ENCODE data around the gene GPR146. TPM values are rescaled to one million over a fixed set of nuclear protein-coding genes. Genes with fewer than 3 reads are reported as not detected.

The GPR146 gene
- total RNA-seq, 2 donors from 2014 or later: 0.66 to 0.75 TPM

- H3K27ac Mint-ChIP-seq: no peak overlapping the region
- H3K4me1 Mint-ChIP-seq: peaks cover 6% of the 10 kb centered on the region
- no peak overlapping the region for H3K27ac ChIP-seq (ENCODE audit: low read depth, low read length)
- DNase-seq: no peak
- H3K36me3 Mint-ChIP-seq (ENCODE audit: low read depth): peaks cover 14% of the 10 kb centered on the region
- no peaks in the 10 kb centered on the region for H3K4me1 ChIP-seq (ENCODE audit: control insufficient read depth, insufficient read depth, low read length)
- H3K9me3 ChIP-seq (ENCODE audit: control insufficient read depth, low read length): peaks cover 9% of the 10 kb centered on the region
- H3K9me3 Mint-ChIP-seq: peaks cover 7% of the 10 kb centered on the region
- no peaks in the 10 kb centered on the region for H3K27me3 ChIP-seq (ENCODE audit: control insufficient read depth, insufficient read depth, low read length, poor library complexity, severe bottlenecking)
- 88 to 100% methylated on average over 6 to 12 of the region's 12 CpGs for WGBS, 2 experiments (ENCODE audit: insufficient coverage in 1 of 2, insufficient read length in 1 of 2)
- TF ChIP-seq, protein P1, sequence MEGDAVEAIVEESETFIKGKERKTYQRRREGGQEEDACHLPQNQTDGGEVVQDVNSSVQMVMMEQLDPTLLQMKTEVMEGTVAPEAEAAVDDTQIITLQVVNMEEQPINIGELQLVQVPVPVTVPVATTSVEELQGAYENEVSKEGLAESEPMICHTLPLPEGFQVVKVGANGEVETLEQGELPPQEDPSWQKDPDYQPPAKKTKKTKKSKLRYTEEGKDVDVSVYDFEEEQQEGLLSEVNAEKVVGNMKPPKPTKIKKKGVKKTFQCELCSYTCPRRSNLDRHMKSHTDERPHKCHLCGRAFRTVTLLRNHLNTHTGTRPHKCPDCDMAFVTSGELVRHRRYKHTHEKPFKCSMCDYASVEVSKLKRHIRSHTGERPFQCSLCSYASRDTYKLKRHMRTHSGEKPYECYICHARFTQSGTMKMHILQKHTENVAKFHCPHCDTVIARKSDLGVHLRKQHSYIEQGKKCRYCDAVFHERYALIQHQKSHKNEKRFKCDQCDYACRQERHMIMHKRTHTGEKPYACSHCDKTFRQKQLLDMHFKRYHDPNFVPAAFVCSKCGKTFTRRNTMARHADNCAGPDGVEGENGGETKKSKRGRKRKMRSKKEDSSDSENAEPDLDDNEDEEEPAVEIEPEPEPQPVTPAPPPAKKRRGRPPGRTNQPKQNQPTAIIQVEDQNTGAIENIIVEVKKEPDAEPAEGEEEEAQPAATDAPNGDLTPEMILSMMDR (conservative IDR thresholded peaks at IDR 0.05): no peak
- H3K36me3 ChIP-seq (ENCODE audit: control insufficient read depth, insufficient read depth, low read length): peaks cover 19% of the 10 kb centered on the region
- no peak overlapping the region for H3K9ac ChIP-seq (ENCODE audit: extremely low read depth, low read length, poor library complexity, severe bottlenecking)
- H3K4me3 ChIP-seq (ENCODE audit: low read length): no peak overlapping the region
- H3K4me3 Mint-ChIP-seq: no peak overlapping the region
- no peaks in the 10 kb centered on the region for H3K27me3 Mint-ChIP-seq (ENCODE audit: insufficient read depth)
These were observed 13.8 kb upstream of the GPR146 start for GRCh38 chr7:1030444-1031070.

- H3K4me1 Mint-ChIP-seq: peaks cover 5% of the 10 kb centered on the region
- no peaks in the 10 kb centered on the region for H3K27me3 Mint-ChIP-seq (ENCODE audit: insufficient read depth)
- DNase-seq: no peak
- H3K36me3 ChIP-seq (ENCODE audit: control insufficient read depth, insufficient read depth, low read length): peaks cover 11% of the 10 kb centered on the region
- no peaks in the 10 kb centered on the region for H3K4me1 ChIP-seq (ENCODE audit: control insufficient read depth, insufficient read depth, low read length)
- TF ChIP-seq, protein P1 (conservative IDR thresholded peaks at IDR 0.05): no peak
- peaks cover 15% of the 10 kb centered on the region for H3K9me3 Mint-ChIP-seq
- H3K27ac ChIP-seq (ENCODE audit: low read depth, low read length): no peak overlapping the region
- H3K4me3 ChIP-seq (ENCODE audit: low read length): no peak overlapping the region
- peaks cover 14% of the 10 kb centered on the region for H3K36me3 Mint-ChIP-seq (ENCODE audit: low read depth)
- H3K27me3 ChIP-seq (ENCODE audit: control insufficient read depth, insufficient read depth, low read length, poor library complexity, severe bottlenecking): no peaks in the 10 kb centered on the region
- no peak overlapping the region for H3K4me3 Mint-ChIP-seq
- H3K27ac Mint-ChIP-seq: no peak overlapping the region
- WGBS, 2 experiments (ENCODE audit: insufficient coverage in 1 of 2, insufficient read length in 1 of 2): 93 to 96% methylated on average over 26 to 28 of the region's 33 CpGs
- H3K9me3 ChIP-seq (ENCODE audit: control insufficient read depth, low read length): peaks cover 17% of the 10 kb centered on the region
- no peak overlapping the region for H3K9ac ChIP-seq (ENCODE audit: extremely low read depth, low read length, poor library complexity, severe bottlenecking)
These were observed 12.5 kb upstream of the GPR146 start for GRCh38 chr7:1031716-1032455.

DNA sequence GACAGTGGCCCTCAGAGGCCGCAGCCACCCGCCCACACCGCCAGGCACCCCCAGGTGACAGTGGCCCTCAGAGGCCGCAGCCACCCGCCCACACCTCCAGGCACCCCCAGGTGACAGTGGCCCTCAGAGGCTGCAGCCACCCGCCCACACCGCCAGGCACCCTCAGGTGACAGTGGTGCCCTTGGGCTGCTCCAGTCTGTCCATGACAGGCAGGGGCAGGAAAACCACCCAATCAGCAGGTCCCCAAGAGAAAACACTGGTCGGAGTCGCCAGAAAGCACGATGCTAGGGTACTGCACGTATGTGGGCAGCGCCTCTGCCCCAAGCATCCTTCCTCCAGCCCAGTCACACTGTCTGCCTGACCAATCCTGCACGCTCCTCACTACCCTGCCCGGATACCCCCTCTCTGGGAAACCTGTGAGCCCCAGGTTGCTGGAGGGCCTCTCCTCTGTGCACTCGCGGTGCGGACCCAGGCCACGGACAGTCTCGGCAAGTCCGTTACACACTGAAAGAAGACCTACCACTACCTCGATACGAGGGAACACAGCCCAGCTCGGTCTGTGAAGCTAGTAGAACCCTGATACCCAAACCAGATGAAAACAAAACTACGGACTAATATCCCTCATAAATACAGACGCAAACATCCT is 11.7 kb upstream of the GPR146 start:
- H3K9me3 Mint-ChIP-seq: peaks cover 15% of the 10 kb centered on the region

More for the DNA sequence above, 11.7 kb upstream of the GPR146 start:
- no peak overlapping the region for H3K27ac Mint-ChIP-seq
- Histone ChIP-seq H3K27me3 (ENCODE audit: control insufficient read depth, insufficient read depth, low read length, poor library complexity, severe bottlenecking) (no peaks in the 10 kb centered on the region), H3K4me1 (ENCODE audit: control insufficient read depth, insufficient read depth, low read length) (no peaks in the 10 kb centered on the region), H3K27ac (ENCODE audit: low read depth, low read length) (no peak overlapping the region), H3K9me3 (ENCODE audit: control insufficient read depth, low read length) (peaks cover 17% of the 10 kb centered on the region), H3K36me3 (ENCODE audit: control insufficient read depth, insufficient read depth, low read length) (peaks cover 11% of the 10 kb centered on the region), H3K9ac (ENCODE audit: extremely low read depth, low read length, poor library complexity, severe bottlenecking) (no peak overlapping the region), H3K4me3 (ENCODE audit: low read length) (no peak overlapping the region)
- H3K4me1 Mint-ChIP-seq: no peaks in the 10 kb centered on the region
- TF ChIP-seq, protein P1 (conservative IDR thresholded peaks at IDR 0.05): no peak
- H3K27me3 Mint-ChIP-seq (ENCODE audit: insufficient read depth): no peaks in the 10 kb centered on the region
- no peak for DNase-seq
- 93 to 94% methylated on average over 17 to 25 of the region's 25 CpGs for WGBS, 2 experiments (ENCODE audit: insufficient coverage in 1 of 2, insufficient read length in 1 of 2)
- H3K4me3 Mint-ChIP-seq: no peak overlapping the region
- H3K36me3 Mint-ChIP-seq (ENCODE audit: low read depth): peaks cover 14% of the 10 kb centered on the region
